HL-60 (cell line): ENCODE data around the gene CENPP.

ENCODE experiments used
- DNase-seq, 2 experiments: peaks; one replicate each; pipeline ENCODE4 v3.0.0-alpha.2; 2010 to 2020; ENCODE audit warnings: low read depth in 1 of 2, low spot score in 1 of 2
- H3K27ac ChIP-seq: fragments of 250-450 bp; sonication (Bioruptor Pico); replicated peaks from 2 replicates; pipeline ENCODE4 v1.5.1; 2020; ENCODE audit warnings: mild to moderate bottlenecking, moderate library complexity
- H3K27me3 ChIP-seq: fragments of 250-450 bp; sonication (Bioruptor Pico); 2 replicates; pipeline ENCODE4 v1.5.1; 2021; ENCODE audit warnings: mild to moderate bottlenecking, moderate library complexity; ENCODE audit not compliant: insufficient read depth, poor library complexity, severe bottlenecking
- H3K4me3 ChIP-seq: replicated peaks from 2 replicates; pipeline ENCODE4 v1.5.1; 2011; ENCODE audit warnings: mild to moderate bottlenecking, control low read depth, low read length; ENCODE audit not compliant: insufficient read depth
- CTCF ChIP-seq: IDR thresholded peaks from one replicate; pipeline ENCODE4 v1.5.1; 2011; ENCODE audit warnings: low read length, control low read depth, inconsistent platforms; ENCODE audit not compliant: insufficient read depth
- GABPA ChIP-seq: IDR thresholded peaks from 2 replicates; pipeline ENCODE4 v1.6.1; 2012; ENCODE audit warnings: low read depth
- POLR2AphosphoS5 ChIP-seq: IDR thresholded peaks from 2 replicates; pipeline ENCODE4 v1.6.1; 2012; ENCODE audit warnings: low read depth
- REST ChIP-seq: IDR thresholded peaks from 2 replicates; pipeline ENCODE4 v1.6.1; 2012; ENCODE audit warnings: low read depth; ENCODE audit not compliant: insufficient replicate concordance
- SPI1 ChIP-seq: IDR thresholded peaks from 2 replicates; pipeline ENCODE4 v1.6.1; 2012; ENCODE audit warnings: low read depth, mild to moderate bottlenecking, borderline replicate concordance

CENPP gene

GRCh38 chr9:92425474-92425873, 99.7 kb downstream of the CENPP start:
- no peak for TF ChIP-seq REST
- no peak for TF ChIP-seq SPI1
- no peak for TF ChIP-seq CTCF
- no peak for TF ChIP-seq POLR2AphosphoS5
- TF ChIP-seq GABPA, result no peak
- Histone ChIP-seq H3K27ac (no peak overlapping the region), H3K27me3 (no peaks in the 10 kb centered on the region), H3K4me3 (no peak overlapping the region)
- DNase-seq, result no peak

GRCh38 chr9:92426501-92427145, 100.9 kb downstream of the CENPP start:
- Histone ChIP-seq H3K27me3 (no peaks in the 10 kb centered on the region), H3K4me3 (no peak overlapping the region), H3K27ac (no peak overlapping the region)
- TF ChIP-seq REST, result no peak
- no peak for TF ChIP-seq GABPA
- no peak for TF ChIP-seq POLR2AphosphoS5
- TF ChIP-seq SPI1, result no peak
- no peak for TF ChIP-seq CTCF
- no peak for DNase-seq

- DNase-seq, result no peak
- Histone ChIP-seq H3K4me3 (no peak overlapping the region), H3K27me3 (no peaks in the 10 kb centered on the region), H3K27ac (no peak overlapping the region)
- TF ChIP-seq REST, result no peak
- TF ChIP-seq SPI1, result no peak
- TF ChIP-seq POLR2AphosphoS5, result no peak
- no peak for TF ChIP-seq CTCF
- TF ChIP-seq GABPA, result no peak
These were observed 104.1 kb downstream of the CENPP start for GRCh38 chr9:92429836-92430235.
